ENCODE measurements around the gene CD200R1L.

DNA sequence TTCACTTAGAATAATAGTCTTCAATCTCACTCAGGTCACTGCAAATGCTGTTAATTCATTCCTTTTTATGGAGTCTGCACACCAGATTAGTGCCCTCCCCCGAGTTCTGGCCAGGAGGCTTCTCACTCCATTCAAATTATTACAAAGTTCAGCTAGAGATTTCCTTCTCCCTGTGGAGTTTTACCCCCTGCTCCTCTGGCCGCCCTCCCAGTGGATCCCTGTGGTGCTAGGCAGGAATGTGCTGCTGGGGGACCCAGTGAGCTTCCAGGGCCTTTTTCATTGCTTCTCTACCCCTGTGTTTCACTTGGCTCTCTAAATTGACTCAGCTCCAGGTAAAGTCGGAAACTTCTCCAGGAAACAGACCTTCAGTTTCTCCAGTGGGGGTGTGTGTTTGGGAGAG is 42.7 kb upstream of the CD200R1L start:
- TF ChIP-seq, protein P1, sequence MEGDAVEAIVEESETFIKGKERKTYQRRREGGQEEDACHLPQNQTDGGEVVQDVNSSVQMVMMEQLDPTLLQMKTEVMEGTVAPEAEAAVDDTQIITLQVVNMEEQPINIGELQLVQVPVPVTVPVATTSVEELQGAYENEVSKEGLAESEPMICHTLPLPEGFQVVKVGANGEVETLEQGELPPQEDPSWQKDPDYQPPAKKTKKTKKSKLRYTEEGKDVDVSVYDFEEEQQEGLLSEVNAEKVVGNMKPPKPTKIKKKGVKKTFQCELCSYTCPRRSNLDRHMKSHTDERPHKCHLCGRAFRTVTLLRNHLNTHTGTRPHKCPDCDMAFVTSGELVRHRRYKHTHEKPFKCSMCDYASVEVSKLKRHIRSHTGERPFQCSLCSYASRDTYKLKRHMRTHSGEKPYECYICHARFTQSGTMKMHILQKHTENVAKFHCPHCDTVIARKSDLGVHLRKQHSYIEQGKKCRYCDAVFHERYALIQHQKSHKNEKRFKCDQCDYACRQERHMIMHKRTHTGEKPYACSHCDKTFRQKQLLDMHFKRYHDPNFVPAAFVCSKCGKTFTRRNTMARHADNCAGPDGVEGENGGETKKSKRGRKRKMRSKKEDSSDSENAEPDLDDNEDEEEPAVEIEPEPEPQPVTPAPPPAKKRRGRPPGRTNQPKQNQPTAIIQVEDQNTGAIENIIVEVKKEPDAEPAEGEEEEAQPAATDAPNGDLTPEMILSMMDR (tag by site-specific recombination; IDR thresholded peaks at IDR 0.05): no peak
- TF ChIP-seq, protein P2, sequence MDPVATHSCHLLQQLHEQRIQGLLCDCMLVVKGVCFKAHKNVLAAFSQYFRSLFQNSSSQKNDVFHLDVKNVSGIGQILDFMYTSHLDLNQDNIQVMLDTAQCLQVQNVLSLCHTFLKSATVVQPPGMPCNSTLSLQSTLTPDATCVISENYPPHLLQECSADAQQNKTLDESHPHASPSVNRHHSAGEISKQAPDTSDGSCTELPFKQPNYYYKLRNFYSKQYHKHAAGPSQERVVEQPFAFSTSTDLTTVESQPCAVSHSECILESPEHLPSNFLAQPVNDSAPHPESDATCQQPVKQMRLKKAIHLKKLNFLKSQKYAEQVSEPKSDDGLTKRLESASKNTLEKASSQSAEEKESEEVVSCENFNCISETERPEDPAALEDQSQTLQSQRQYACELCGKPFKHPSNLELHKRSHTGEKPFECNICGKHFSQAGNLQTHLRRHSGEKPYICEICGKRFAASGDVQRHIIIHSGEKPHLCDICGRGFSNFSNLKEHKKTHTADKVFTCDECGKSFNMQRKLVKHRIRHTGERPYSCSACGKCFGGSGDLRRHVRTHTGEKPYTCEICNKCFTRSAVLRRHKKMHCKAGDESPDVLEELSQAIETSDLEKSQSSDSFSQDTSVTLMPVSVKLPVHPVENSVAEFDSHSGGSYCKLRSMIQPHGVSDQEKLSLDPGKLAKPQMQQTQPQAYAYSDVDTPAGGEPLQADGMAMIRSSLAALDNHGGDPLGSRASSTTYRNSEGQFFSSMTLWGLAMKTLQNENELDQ (tag by site-specific recombination; IDR thresholded peaks at IDR 0.05; ENCODE audit: low read depth): no peak
- TF ChIP-seq KLF7 (tag by site-specific recombination; IDR thresholded peaks at IDR 0.05; ENCODE audit: borderline replicate concordance) (no peak), ZBTB8A (tag by site-specific recombination; IDR thresholded peaks at IDR 0.05) (no peak), TRIM28 (IDR thresholded peaks at IDR 0.05; ENCODE audit: borderline replicate concordance, low read length) (no peak)
- TF ChIP-seq, protein P3, sequence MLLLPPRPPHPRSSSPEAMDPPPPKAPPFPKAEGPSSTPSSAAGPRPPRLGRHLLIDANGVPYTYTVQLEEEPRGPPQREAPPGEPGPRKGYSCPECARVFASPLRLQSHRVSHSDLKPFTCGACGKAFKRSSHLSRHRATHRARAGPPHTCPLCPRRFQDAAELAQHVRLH (tag by site-specific recombination; IDR thresholded peaks at IDR 0.05): no peak
